Measurements from ENCODE around the gene USP31. TPM values are rescaled to one million over a fixed set of nuclear protein-coding genes. Genes with fewer than 3 reads are reported as not detected.

The USP31 gene
- total and polyA plus RNA-seq, 2 of the 8 experiments (the other 6 are each of a cell fraction or from before 2014, with no cell fraction given) = 6.7 to 19.0 TPM

- H4K5ac ChIP-seq (ENCODE audit: insufficient read length, low read depth, low read length) = no peak overlapping the region
- H3K4me1 ChIP-seq (replicated peaks in 1 of 4; ENCODE audit: control insufficient read depth in 3 of 4, insufficient read depth in 4 of 4, low read length in 3 of 4) = no peaks in the 10 kb centered on the region; a peak in 1 of 7 replicates
- H3K27ac ChIP-seq (ENCODE audit: low read depth, low read length) = no peak overlapping the region
- H3K56ac ChIP-seq (replicated peaks; ENCODE audit: insufficient read length, low read depth, low read length) = no peak overlapping the region
- ChIA-PET POLR2A (ENCODE audit: partially characterized antibody) (no interaction called here), CTCF (ENCODE audit: partially characterized antibody) (interaction anchor here (0.6 to 1.7 kb wide), 5 partner anchors 17 to 271 kb away, joined by 3 to 4 read pairs (median 3); no protein-coding TSS in a partner anchor)
- no peaks in the 10 kb centered on the region for H3K27me3 ChIP-seq (replicated peaks in 1 of 4; ENCODE audit: control insufficient read depth in 3 of 4, extremely low read depth in 1 of 4, insufficient read depth in 3 of 4, low read length in 3 of 4)
- no peak overlapping the region for H2AK5ac ChIP-seq (ENCODE audit: low read depth, low read length)
- no peak overlapping the region for H2BK12ac ChIP-seq (ENCODE audit: low read depth, low read length)
- no peaks in the 10 kb centered on the region for H3K23me2 ChIP-seq (ENCODE audit: low read depth, low read length)
- no peaks in the 10 kb centered on the region for H4K20me1 ChIP-seq (replicated peaks in 1 of 2; ENCODE audit: control insufficient read depth in 1 of 2, insufficient read depth in 2 of 2, low read length in 2 of 2)
- H2AFZ ChIP-seq (ENCODE audit: low read length) = no peak overlapping the region
- no peak overlapping the region for H2BK120ac ChIP-seq (replicated peaks; ENCODE audit: low read depth, low read length)
- no peaks in the 10 kb centered on the region for H3K79me1 ChIP-seq (ENCODE audit: low read depth, low read length)
- FAIRE-seq = no peak
- H3K4me3 ChIP-seq (ENCODE audit: extremely low read depth in 1 of 4, insufficient read depth in 2 of 4, low read depth in 3 of 4, low read length in 4 of 4) = no peak overlapping the region
- WGBS, 2 experiments (ENCODE audit: extremely low coverage in 1 of 2, insufficient coverage in 1 of 2, insufficient read length in 1 of 2, insufficient replicate concordance in 2 of 2, low coverage in 1 of 2, low lambda C conversion rate in 2 of 2, missing lambda C conversion rate in 1 of 2) = 91% methylated on average over 4 of the region's 4 CpGs; no CpG with 5 or more reads in 1 of the 2 experiments
- H2BK5ac ChIP-seq (ENCODE audit: low read depth, low read length) = no peak overlapping the region
- H4K91ac ChIP-seq (replicated peaks; ENCODE audit: insufficient read length, low read length) = no peak overlapping the region
- no peak overlapping the region for H2BK15ac ChIP-seq (ENCODE audit: low read length)
- no peak overlapping the region for H3K23ac ChIP-seq (ENCODE audit: insufficient read length)
- H3K4me2 ChIP-seq (ENCODE audit: insufficient read depth in 1 of 2, low read depth in 2 of 2, low read length in 2 of 2) = no peak overlapping the region
- no peaks in the 10 kb centered on the region for H3K79me2 ChIP-seq (ENCODE audit: control insufficient read depth in 1 of 2, insufficient read depth in 2 of 2, low read length in 2 of 2)
- no peak overlapping the region for H3K14ac ChIP-seq (ENCODE audit: insufficient read length)
- H3K4ac ChIP-seq (replicated peaks; ENCODE audit: insufficient read length, low read depth, low read length) = no peak overlapping the region
- H3K36me3 ChIP-seq (ENCODE audit: control insufficient read depth in 2 of 4, insufficient read depth in 4 of 4, low read length in 3 of 4) = no peaks in the 10 kb centered on the region
- no peak overlapping the region for H3K18ac ChIP-seq (ENCODE audit: extremely low read depth, low read length)
- DNase-seq (ENCODE audit: low read depth in 1 of 2, low spot score in 2 of 2) = no peak
- H4K8ac ChIP-seq (ENCODE audit: extremely low read depth, insufficient read depth, low read length) = no peak overlapping the region
- no peak overlapping the region for H3K9ac ChIP-seq (replicated peaks in 1 of 4; ENCODE audit: extremely low read depth in 1 of 4, low read depth in 3 of 4, low read length in 3 of 4)
- no peak overlapping the region for H2BK20ac ChIP-seq (ENCODE audit: low read length)
- peaks cover 0 to 2% of the 10 kb centered on the region in 2 experiments; a peak in 1 of 4 replicates for H3K9me3 ChIP-seq (ENCODE audit: insufficient read depth in 2 of 2, low read depth in 1 of 2, low read length in 1 of 2)
- no peak for TF ChIP-seq SUZ12 (IDR thresholded peaks at IDR 0.05; ENCODE audit: low read length)
- TF ChIP-seq HDAC2 (IDR thresholded peaks at IDR 0.05; ENCODE audit: borderline replicate concordance in 1 of 2, low read depth in 2 of 2, low read length in 2 of 2) = no peak
- no peak for TF ChIP-seq NANOG (IDR thresholded peaks at IDR 0.05; ENCODE audit: insufficient read depth, low read depth, low read length, poor library complexity, severe bottlenecking)
- TF ChIP-seq EGR1 (IDR thresholded peaks at IDR 0.05; ENCODE audit: borderline replicate concordance, low read depth, low read length) = no peak
- no peak for TF ChIP-seq TEAD4 (IDR thresholded peaks at IDR 0.05; ENCODE audit: low read depth, low read length)
- TF ChIP-seq ASH2L (IDR thresholded peaks at IDR 0.05; ENCODE audit: low read length) = no peak
- no peak for TF ChIP-seq SIRT6 (IDR thresholded peaks at IDR 0.05; ENCODE audit: low read length)
- TF ChIP-seq PHF8 (conservative IDR thresholded peaks at IDR 0.05; ENCODE audit: low read depth, low read length) = no peak
- TF ChIP-seq SIX5 (IDR thresholded peaks at IDR 0.05; ENCODE audit: low read depth, low read length) = no peak
- TF ChIP-seq JUND (IDR thresholded peaks at IDR 0.05; ENCODE audit: low read length) = no peak
- no peak for TF ChIP-seq FOSL1 (IDR thresholded peaks at IDR 0.05; ENCODE audit: insufficient read depth, low read depth, low read length)
- TF ChIP-seq SRF (IDR thresholded peaks at IDR 0.05; ENCODE audit: low read depth, low read length) = no peak
- no peak for TF ChIP-seq E2F6 (IDR thresholded peaks at IDR 0.05)
- no peak for TF ChIP-seq MAFK (IDR thresholded peaks at IDR 0.05; ENCODE audit: low read depth, low read length)
These were observed 15.5 kb upstream of the USP31 start for GRCh38 chr16:23164736-23165135.
